ENCODE measurements around the gene RGS7.
"Not testable (repeated sequence)": the region's sequence is repeated elsewhere in the genome, so short reads cannot be mapped to it uniquely, and the experiment has no call there.

The RGS7 gene

GRCh38 chr1:241308471-241308870 is 48.5 kb downstream of the RGS7 start:
- H3K4me3 ChIP-seq (ENCODE audit: low read depth, low read length), result no peak overlapping the region
- no peak for DNase-seq (ENCODE audit: low read depth)
- no peak for TF ChIP-seq CTCF (IDR thresholded peaks at IDR 0.05; ENCODE audit: insufficient read depth, low read depth, low read length, missing control alignments)

- no peak for DNase-seq (ENCODE audit: low read depth)
- TF ChIP-seq CTCF (IDR thresholded peaks at IDR 0.05; ENCODE audit: insufficient read depth, low read depth, low read length, missing control alignments), result no peak
- H3K4me3 ChIP-seq (ENCODE audit: low read depth, low read length), result no peak overlapping the region
Measured at GRCh38 chr1:241308011-241308410, 49.0 kb downstream of the RGS7 start.

- no peak for TF ChIP-seq CTCF (IDR thresholded peaks at IDR 0.05; ENCODE audit: insufficient read depth, low read depth, low read length, missing control alignments)
- no peak for DNase-seq (ENCODE audit: low read depth)
- H3K4me3 ChIP-seq (ENCODE audit: low read depth, low read length), result no peak overlapping the region
Measured at GRCh38 chr1:241306125-241306790, 50.7 kb downstream of the RGS7 start.

GRCh38 chr1:241302024-241302423 is 55.0 kb downstream of the RGS7 start:
- DNase-seq (ENCODE audit: low read depth); H3K4me3 ChIP-seq (ENCODE audit: low read depth, low read length): not testable (repeated sequence)

- TF ChIP-seq CTCF (IDR thresholded peaks at IDR 0.05; ENCODE audit: insufficient read depth, low read depth, low read length, missing control alignments), result no peak
- H3K4me3 ChIP-seq (ENCODE audit: low read depth, low read length), result no peak overlapping the region
- no peak for DNase-seq (ENCODE audit: low read depth)
Measured at GRCh38 chr1:241299347-241299746, 57.7 kb downstream of the RGS7 start.

- no peak for DNase-seq (ENCODE audit: low read depth)
- no peak overlapping the region for H3K4me3 ChIP-seq (ENCODE audit: low read depth, low read length)
- TF ChIP-seq CTCF (IDR thresholded peaks at IDR 0.05; ENCODE audit: insufficient read depth, low read depth, low read length, missing control alignments), result no peak
Measured at GRCh38 chr1:241292973-241293372, 64.0 kb downstream of the RGS7 start.

- not testable (repeated sequence) for H3K4me3 ChIP-seq (ENCODE audit: low read depth, low read length); DNase-seq (ENCODE audit: low read depth)
Measured at GRCh38 chr1:241291548-241291947, 65.5 kb downstream of the RGS7 start.

GRCh38 chr1:241286486-241286885 is 70.5 kb downstream of the RGS7 start:
- no peak for DNase-seq (ENCODE audit: low read depth)
- no peak overlapping the region for H3K4me3 ChIP-seq (ENCODE audit: low read depth, low read length)
- TF ChIP-seq CTCF (IDR thresholded peaks at IDR 0.05; ENCODE audit: insufficient read depth, low read depth, low read length, missing control alignments), result no peak
